ENCODE data around the gene NPIPB8.
"Not testable (repeated sequence)": the region's sequence is repeated elsewhere in the genome, so short reads cannot be mapped to it uniquely, and the experiment has no call there.

GRCh38 chr16:28608867-28609596, 28.8 kb upstream of the NPIPB8 start:
- not testable (repeated sequence) for TF ChIP-seq ZNF510 (CRISPR knock-in tag; IDR thresholded peaks at IDR 0.05; ENCODE audit: low read depth); NR3C1 (CRISPR knock-in tag; IDR thresholded peaks at IDR 0.05); ZSCAN21 (CRISPR knock-in tag; IDR thresholded peaks at IDR 0.05; ENCODE audit: borderline replicate concordance); NR2F2 (IDR thresholded peaks at IDR 0.05; ENCODE audit: borderline replicate concordance, low read depth); E2F1 (CRISPR knock-in tag; IDR thresholded peaks at IDR 0.05); ZNF766 (CRISPR knock-in tag; IDR thresholded peaks at IDR 0.05; ENCODE audit: borderline replicate concordance); HDAC6 (IDR thresholded peaks at IDR 0.05; ENCODE audit: low read depth, low read length); ZNF792 (CRISPR knock-in tag; IDR thresholded peaks at IDR 0.05); SMAD9 (CRISPR knock-in tag; IDR thresholded peaks at IDR 0.05); YY1 (IDR thresholded peaks at IDR 0.05; ENCODE audit: insufficient read depth, insufficient replicate concordance, low read depth, low read length); TBP (CRISPR knock-in tag; IDR thresholded peaks at IDR 0.05); ZBTB43 (CRISPR knock-in tag; conservative IDR thresholded peaks at IDR 0.05); MXI1 (IDR thresholded peaks at IDR 0.05; ENCODE audit: borderline replicate concordance, low read depth, low read length); POLR2A (IDR thresholded peaks at IDR 0.05; ENCODE audit: insufficient read depth in 1 of 2, low read depth in 2 of 2, low read length in 2 of 2)

All from HepG2 (cell line).